Measurements from ENCODE around the gene INSRR.

INSRR gene

GRCh38 chr1:156865258-156865657, 6.3 kb upstream of the INSRR start:
- H3K4me3 ChIP-seq (ENCODE audit: low read length): no peak overlapping the region
- no peak for DNase-seq (ENCODE audit: low read depth)
- no peak for TF ChIP-seq CTCF (conservative IDR thresholded peaks at IDR 0.05; ENCODE audit: low read depth, low read length)

GRCh38 chr1:156864796-156865195, 5.9 kb upstream of the INSRR start:
- H3K4me3 ChIP-seq (ENCODE audit: low read length): no peak overlapping the region
- DNase-seq (ENCODE audit: low read depth): no peak
- no peak for TF ChIP-seq CTCF (conservative IDR thresholded peaks at IDR 0.05; ENCODE audit: low read depth, low read length)

- no peak for TF ChIP-seq CTCF (conservative IDR thresholded peaks at IDR 0.05; ENCODE audit: low read depth, low read length)
- no peak overlapping the region for H3K4me3 ChIP-seq (ENCODE audit: low read length)
Measured at GRCh38 chr1:156863631-156864030, 4.7 kb upstream of the INSRR start.

GRCh38 chr1:156862997-156863599, 4.2 kb upstream of the INSRR start:
- no peak for DNase-seq (ENCODE audit: low read depth)
- H3K4me3 ChIP-seq (ENCODE audit: low read length): no peak overlapping the region
- no peak for TF ChIP-seq CTCF (conservative IDR thresholded peaks at IDR 0.05; ENCODE audit: low read depth, low read length)

More at GRCh38 chr1:156863631-156864030, 4.7 kb upstream of the INSRR start:
- no peak for DNase-seq (ENCODE audit: low read depth)

- DNase-seq (ENCODE audit: low read depth): no peak
- H3K4me3 ChIP-seq (ENCODE audit: low read length): no peak overlapping the region
- TF ChIP-seq CTCF (conservative IDR thresholded peaks at IDR 0.05; ENCODE audit: low read depth, low read length): no peak
Measured at GRCh38 chr1:156862584-156862983, 3.7 kb upstream of the INSRR start.

- no peak for TF ChIP-seq CTCF (conservative IDR thresholded peaks at IDR 0.05; ENCODE audit: low read depth, low read length)
Measured at GRCh38 chr1:156860628-156861423, 1.9 kb upstream of the INSRR start, which contains the start of gene NTRK1. TSS of gene NTRK1 (plus strand) at chr1:156860865. CDS start at chr1:156860935, 70 bp downstream.

More at GRCh38 chr1:156860628-156861423, 1.9 kb upstream of the INSRR start, which contains the start of gene NTRK1:
- peak within 1 kb of the TSS; percentile 37 for H3K4me3 ChIP-seq (ENCODE audit: low read length)
- no peak for DNase-seq (ENCODE audit: low read depth)
